HepG2 (cell line): ENCODE results near the gene SOAT2. TPM values are rescaled to one million over a fixed set of nuclear protein-coding genes. Genes with fewer than 3 reads are reported as not detected.
A peak's percentile ranks its signal among the peaks of the same experiment; 100 is the strongest.

ENCODE experiments used
- ARNT2 ChIP-seq: sonication (generic); formaldehyde crosslinking; IDR thresholded peaks from 2 replicates; pipeline ENCODE4 v1.8.0; 2022; ENCODE audit warnings: mild to moderate bottlenecking, low read depth, missing genetic modification reagents, moderate library complexity
- CSRNP1 ChIP-seq: sonication (generic); formaldehyde crosslinking; IDR thresholded peaks from 2 replicates; pipeline ENCODE4 v1.8.1; 2023; ENCODE audit warnings: mild to moderate bottlenecking, missing genetic modification reagents
- DNMT3B ChIP-seq: conservative IDR thresholded peaks from 2 replicates; pipeline ENCODE4 v1.6.1; 2016; ENCODE audit warnings: missing biosample characterization, control low read depth
- FOSL2 ChIP-seq: sonication (generic); formaldehyde crosslinking; IDR thresholded peaks from 2 replicates; pipeline ENCODE4 v1.4.0; 2020; ENCODE audit warnings: missing genetic modification reagents
- GTF2F1 ChIP-seq: fragments of 150-350 bp; IDR thresholded peaks from 2 replicates; pipeline ENCODE4 v1.6.1; 2014; ENCODE audit warnings: low read length
- HBP1 ChIP-seq: IDR thresholded peaks from 2 replicates; pipeline ENCODE4 v1.6.1; 2016; ENCODE audit warnings: low read depth, control low read depth
- HNRNPL ChIP-seq: fragments of 200-400 bp; formaldehyde crosslinking; IDR thresholded peaks from 2 replicates; pipeline ENCODE4 v1.6.1; 2017; ENCODE audit warnings: mild to moderate bottlenecking, low read depth, low read length
- MAX ChIP-seq: IDR thresholded peaks from 2 replicates; pipeline ENCODE4 v1.6.1; 2012; ENCODE audit warnings: inconsistent platforms
- MYNN ChIP-seq: sonication (generic); formaldehyde crosslinking; IDR thresholded peaks from 2 replicates; pipeline ENCODE4 v1.4.0; 2020; ENCODE audit warnings: mild to moderate bottlenecking, low read depth, missing genetic modification reagents
- NRL ChIP-seq: sonication (generic); formaldehyde crosslinking; IDR thresholded peaks from 2 replicates; pipeline ENCODE4 v1.5.0; 2020; ENCODE audit warnings: missing genetic modification reagents, mild to moderate bottlenecking, moderate library complexity, borderline replicate concordance
- PITX1 ChIP-seq: sonication (generic); formaldehyde crosslinking; IDR thresholded peaks from 2 replicates; pipeline ENCODE4 v1.5.1; 2020; ENCODE audit warnings: mild to moderate bottlenecking, missing genetic modification reagents
- POLR2AphosphoS2 ChIP-seq: IDR thresholded peaks from 2 replicates; pipeline ENCODE4 v1.6.1; 2011; ENCODE audit warnings: low read depth, low read length, improper control_type of control experiment
- SYNCRIP ChIP-seq: fragments of 200-400 bp; formaldehyde crosslinking; IDR thresholded peaks from 2 replicates; pipeline ENCODE4 v1.6.1; 2018; ENCODE audit warnings: mild to moderate bottlenecking, low read depth, low read length; ENCODE audit not compliant: insufficient read depth
- TBX3 ChIP-seq: fragments of 450-650 bp; IDR thresholded peaks from 2 replicates; pipeline ENCODE4 v1.6.1; 2017; ENCODE audit warnings: antibody characterized with exemption, mild to moderate bottlenecking, inconsistent platforms, borderline replicate concordance
- TSC22D2 ChIP-seq: sonication (generic); formaldehyde crosslinking; IDR thresholded peaks from 2 replicates; pipeline ENCODE4 v1.5.1; 2020; ENCODE audit warnings: missing genetic modification reagents, mild to moderate bottlenecking, borderline replicate concordance
- U2AF1 ChIP-seq: fragments of 200-400 bp; formaldehyde crosslinking; optimal IDR thresholded peaks from 2 replicates; pipeline ENCODE3; 2017; ENCODE audit warnings: mild to moderate bottlenecking, low read depth, low read length
- USF2 ChIP-seq, 2 experiments: sonication (generic) in 1 of 2; formaldehyde crosslinking in 1 of 2; IDR thresholded peaks; 2 replicates each; pipeline versions ENCODE4 v1.5.1 to v1.6.1; 2011 to 2020; ENCODE audit warnings: borderline replicate concordance in 1 of 2, low read depth in 1 of 2, low read length in 1 of 2, mild to moderate bottlenecking in 1 of 2, missing genetic modification reagents in 1 of 2, moderate library complexity in 1 of 2
- ZBTB39 ChIP-seq: sonication (generic); formaldehyde crosslinking; IDR thresholded peaks from 2 replicates; pipeline ENCODE4 v1.5.0; 2020; ENCODE audit warnings: missing genetic modification reagents
- ZNF432 ChIP-seq: sonication (generic); formaldehyde crosslinking; IDR thresholded peaks from 2 replicates; pipeline ENCODE4 v1.5.0; 2020; ENCODE audit warnings: missing genetic modification reagents, mild to moderate bottlenecking, borderline replicate concordance
- ZNF530 ChIP-seq: sonication (generic); formaldehyde crosslinking; IDR thresholded peaks from 2 replicates; pipeline ENCODE4 v1.5.0; 2020; ENCODE audit warnings: low read depth, mild to moderate bottlenecking, missing genetic modification reagents
- ZZZ3 ChIP-seq: sonication (generic); formaldehyde crosslinking; IDR thresholded peaks from 2 replicates; pipeline ENCODE4 v1.4.0; 2020; ENCODE audit warnings: missing genetic modification reagents, mild to moderate bottlenecking, borderline replicate concordance
- polyA plus RNA-seq, 8 experiments: library from polyadenylated mRNA; depleted of rRNA in 3 of 8; stranded (reverse) in 7 of 8; unstranded in 1 of 8; fragments of >200 nt; fragmentation: Illumina TruSeq in 4 of 8; extraction: Trizol in 4 of 8; gene quantifications; 2 replicates each; pipeline versions ENCODE4 v1.2.1 to v1.2.3, GENCODE V29; 2011 to 2016; ENCODE audit warnings: low read depth in 4 of 8, missing spikeins in 1 of 8, mixed read lengths in 1 of 8; ENCODE audit not compliant: insufficient read depth in 1 of 8
- total RNA-seq, 5 experiments: library from RNA; depleted of rRNA; stranded (reverse); fragments of >200 nt; fragmentation: Illumina TruSeq; extraction: Trizol; gene quantifications; 2 replicates each; pipeline ENCODE4 v1.2.3, GENCODE V29; 2016; ENCODE audit warnings: low read depth in 1 of 5

Gene SOAT2
- total and polyA plus RNA-seq, 2 of the 13 experiments (the other 11 are each of a cell fraction or from before 2014, with no cell fraction given): 14.9 to 108 TPM

GRCh38 chr12:53145383-53146260 lies 42.3 kb downstream of the SOAT2 start (continued):
- no peak for TF ChIP-seq DNMT3B
- TF ChIP-seq SYNCRIP: no peak
- no peak for TF ChIP-seq ZBTB39
- TF ChIP-seq ARNT2 (CRISPR knock-in tag): no peak
- no peak for TF ChIP-seq HNRNPL
- no peak for TF ChIP-seq ZNF432 (CRISPR knock-in tag)
- TF ChIP-seq ZNF530 (CRISPR knock-in tag): no peak
- TF ChIP-seq U2AF1: no peak
- TF ChIP-seq CSRNP1 (CRISPR knock-in tag): no peak
- no peak for TF ChIP-seq POLR2AphosphoS2
- no peak for TF ChIP-seq USF2 (IDR thresholded peaks at IDR 0.05; ENCODE audit: low read depth, low read length)
- TF ChIP-seq USF2 (CRISPR knock-in tag; IDR thresholded peaks at IDR 0.05; ENCODE audit: borderline replicate concordance): no peak
- peak; percentile 66 for TF ChIP-seq FOSL2 (CRISPR knock-in tag)
- no peak for TF ChIP-seq HBP1 (CRISPR knock-in tag)
- peak; percentile 100; the same call in 1 of the 2 replicates for TF ChIP-seq ZZZ3
- TF ChIP-seq MYNN (CRISPR knock-in tag): no peak
- TF ChIP-seq PITX1 (CRISPR knock-in tag): 0 out of 2 replicates have a peak, but pooled peaks have one; percentile 34
- 0 out of 2 replicates have a peak, but pooled peaks have one; percentile 13 for TF ChIP-seq TBX3
- no peak for TF ChIP-seq MAX
- TF ChIP-seq NRL (CRISPR knock-in tag): no peak
- TF ChIP-seq GTF2F1: no peak
- TF ChIP-seq TSC22D2: no peak
